ENCODE data around the gene PDE1A. TPM values are rescaled to one million over a fixed set of nuclear protein-coding genes. Genes with fewer than 3 reads are reported as not detected.

The PDE1A gene
- total RNA-seq, 2 experiments from 2014 or later: not detected

GRCh38 chr2:182240862-182241371 lies 185.9 kb downstream of the PDE1A start:
- Histone ChIP-seq H3K9me3 (ENCODE audit: low read length) (no peaks in the 10 kb centered on the region), H3K79me2 (ENCODE audit: insufficient read depth, low read depth, low read length) (no peaks in the 10 kb centered on the region), H2AFZ (ENCODE audit: low read length) (no peak overlapping the region), H4K20me1 (ENCODE audit: insufficient read depth, low read length) (no peaks in the 10 kb centered on the region), H3K9me2 (ENCODE audit: insufficient read depth, low read length) (no peaks in the 10 kb centered on the region), H3K36me3 (ENCODE audit: insufficient read depth, low read length) (no peaks in the 10 kb centered on the region), H3K4me3 (ENCODE audit: low read depth, low read length, poor library complexity, severe bottlenecking) (no peak overlapping the region), H3K4me2 (ENCODE audit: low read length) (no peak overlapping the region), H3K27ac (ENCODE audit: low read depth, low read length, poor library complexity, severe bottlenecking) (no peak overlapping the region), H3K4me1 (ENCODE audit: insufficient read depth, low read length, poor library complexity, severe bottlenecking) (no peaks in the 10 kb centered on the region)
- POLR2A ChIA-PET: interaction anchor here (0.5 to 0.8 kb wide), 4 partner anchors 9 to 421 kb away, joined by 3 to 4 read pairs (median 3); no protein-coding TSS in a partner anchor
- intact Hi-C loops (cut with micrococcal nuclease; ENCODE audit: unreplicated experiment): loop anchor here (1.0 kb wide), 3 partner anchors 55 to 739 kb away; no protein-coding TSS in a partner anchor
- CTCF ChIA-PET (ENCODE audit: unreplicated experiment): interaction anchor here (0.7 to 1.5 kb wide), 3 partner anchors 337 to 411 kb away, joined by 3 to 6 read pairs (median 3); no protein-coding TSS in a partner anchor
- DNase-seq (ENCODE audit: low spot score): peak; percentile 54
- BruUV-seq (replicated peaks): no TSS peak
- TF ChIP-seq CTCF (conservative IDR thresholded peaks at IDR 0.05; ENCODE audit: low read length) (peak; percentile 89), EZH2phosphoT487 (IDR thresholded peaks at IDR 0.05; ENCODE audit: borderline replicate concordance, low read depth, low read length) (no peak)

GRCh38 chr2:182230561-182230960 lies 196.3 kb downstream of the PDE1A start:
- no peaks in the 10 kb centered on the region for H3K79me2 ChIP-seq (ENCODE audit: insufficient read depth, low read depth, low read length)
- POLR2A ChIA-PET: no interaction called here
- no peak overlapping the region for H3K27ac ChIP-seq (ENCODE audit: low read depth, low read length, poor library complexity, severe bottlenecking)
- no peak for DNase-seq (ENCODE audit: low spot score)
- H3K9me2 ChIP-seq (ENCODE audit: insufficient read depth, low read length): no peaks in the 10 kb centered on the region
- no peak overlapping the region for H3K4me2 ChIP-seq (ENCODE audit: low read length)
- no peaks in the 10 kb centered on the region for H3K36me3 ChIP-seq (ENCODE audit: insufficient read depth, low read length)
- CTCF ChIA-PET (ENCODE audit: unreplicated experiment): no interaction called here
- BruUV-seq (replicated peaks): no TSS peak
- H3K4me3 ChIP-seq (ENCODE audit: low read depth, low read length, poor library complexity, severe bottlenecking): no peak overlapping the region
- no peak overlapping the region for H2AFZ ChIP-seq (ENCODE audit: low read length)
- intact Hi-C loops (cut with micrococcal nuclease; ENCODE audit: unreplicated experiment): no loop called here
- TF ChIP-seq EZH2phosphoT487 (IDR thresholded peaks at IDR 0.05; ENCODE audit: borderline replicate concordance, low read depth, low read length) (no peak), CTCF (conservative IDR thresholded peaks at IDR 0.05; ENCODE audit: low read length) (no peak)
- no peaks in the 10 kb centered on the region for H3K9me3 ChIP-seq (ENCODE audit: low read length)
- H4K20me1 ChIP-seq (ENCODE audit: insufficient read depth, low read length): 0 out of 2 replicates have a peak, but pooled peaks cover 4% of the 10 kb centered on the region
- no peaks in the 10 kb centered on the region for H3K4me1 ChIP-seq (ENCODE audit: insufficient read depth, low read length, poor library complexity, severe bottlenecking)

- H3K36me3 ChIP-seq (ENCODE audit: insufficient read depth, low read length): no peaks in the 10 kb centered on the region
- no peak overlapping the region for H2AFZ ChIP-seq (ENCODE audit: low read length)
- no peak overlapping the region for H3K4me2 ChIP-seq (ENCODE audit: low read length)
- no TSS peak for BruUV-seq (replicated peaks)
- DNase-seq (ENCODE audit: low spot score): no peak
- no peak overlapping the region for H3K27ac ChIP-seq (ENCODE audit: low read depth, low read length, poor library complexity, severe bottlenecking)
- ChIA-PET CTCF (ENCODE audit: unreplicated experiment) (no interaction called here), POLR2A (interaction anchor here (0.7 kb wide), 1 partner anchor 1217 kb away, joined by 4 read pairs; no protein-coding TSS in a partner anchor)
- no peaks in the 10 kb centered on the region for H3K9me2 ChIP-seq (ENCODE audit: insufficient read depth, low read length)
- H3K9me3 ChIP-seq (ENCODE audit: low read length): no peaks in the 10 kb centered on the region
- H4K20me1 ChIP-seq (ENCODE audit: insufficient read depth, low read length): 0 out of 2 replicates have a peak, but pooled peaks cover 4% of the 10 kb centered on the region
- H3K4me3 ChIP-seq (ENCODE audit: low read depth, low read length, poor library complexity, severe bottlenecking): no peak overlapping the region
- H3K79me2 ChIP-seq (ENCODE audit: insufficient read depth, low read depth, low read length): no peaks in the 10 kb centered on the region
- TF ChIP-seq CTCF (conservative IDR thresholded peaks at IDR 0.05; ENCODE audit: low read length) (no peak), EZH2phosphoT487 (IDR thresholded peaks at IDR 0.05; ENCODE audit: borderline replicate concordance, low read depth, low read length) (no peak)
- no peaks in the 10 kb centered on the region for H3K4me1 ChIP-seq (ENCODE audit: insufficient read depth, low read length, poor library complexity, severe bottlenecking)
- intact Hi-C loops (cut with micrococcal nuclease; ENCODE audit: unreplicated experiment): no loop called here
Observed at GRCh38 chr2:182229297-182229696, 197.5 kb downstream of the PDE1A start.
